Mesendoderm (in vitro differentiated cells): ENCODE measurements around the gene ROBO1.

Experiments
- DNase-seq: peaks from one replicate; pipeline ENCODE4 v3.0.0; 2013
- H2AK5ac ChIP-seq: 2 replicates; pipeline ENCODE4 v1.6.1; 2013; ENCODE audit warnings: low read length, inconsistent platforms
- H2BK120ac ChIP-seq: 2 replicates; pipeline ENCODE4 v1.6.1; 2013; ENCODE audit warnings: low read depth, mild to moderate bottlenecking, low read length, moderate library complexity, mixed read lengths
- H2BK15ac ChIP-seq: replicated peaks from 2 replicates; pipeline ENCODE4 v1.6.1; 2013; ENCODE audit warnings: low read depth, mild to moderate bottlenecking, moderate library complexity
- H2BK5ac ChIP-seq: 2 replicates; pipeline ENCODE4 v1.6.1; 2013; ENCODE audit warnings: low read length, inconsistent platforms
- H3K18ac ChIP-seq: 2 replicates; pipeline ENCODE4 v1.6.1; 2013; ENCODE audit warnings: mild to moderate bottlenecking, low read length, mixed read lengths
- H3K23ac ChIP-seq: one replicate; pipeline ENCODE4 v1.6.1; 2013; ENCODE audit warnings: low read length
- H3K27ac ChIP-seq: 2 replicates; pipeline ENCODE4 v1.5.1; 2013; ENCODE audit warnings: low read depth, mild to moderate bottlenecking, inconsistent platforms, low read length, moderate library complexity
- H3K27me3 ChIP-seq: 2 replicates; pipeline ENCODE4 v1.6.1; 2013; ENCODE audit warnings: low read length, control low read depth, mild to moderate bottlenecking, inconsistent platforms; ENCODE audit not compliant: insufficient read depth, poor library complexity
- H3K36me3 ChIP-seq: 2 replicates; pipeline ENCODE4 v1.6.1; 2013; ENCODE audit warnings: low read length, inconsistent platforms; ENCODE audit not compliant: control insufficient read depth, insufficient read depth
- H3K4ac ChIP-seq: one replicate; pipeline ENCODE4 v1.6.1; 2013; ENCODE audit warnings: low read depth, mild to moderate bottlenecking, low read length, moderate library complexity
- H3K4me1 ChIP-seq: 2 replicates; pipeline ENCODE4 v1.6.1; 2013; ENCODE audit warnings: low read depth, low read length, inconsistent platforms; ENCODE audit not compliant: control insufficient read depth
- H3K4me2 ChIP-seq: 2 replicates; pipeline ENCODE4 v1.6.1; 2013; ENCODE audit warnings: low read length
- H3K4me3 ChIP-seq: 2 replicates; pipeline ENCODE4 v1.5.1; 2013; ENCODE audit warnings: mild to moderate bottlenecking, low read length
- H3K56ac ChIP-seq: one replicate; pipeline ENCODE4 v1.6.1; 2013; ENCODE audit warnings: low read length
- H3K79me1 ChIP-seq: 2 replicates; pipeline ENCODE4 v1.6.1; 2013; ENCODE audit warnings: low read length, inconsistent platforms
- H3K79me2 ChIP-seq: 2 replicates; pipeline ENCODE4 v1.6.1; 2013; ENCODE audit warnings: mild to moderate bottlenecking, low read length; ENCODE audit not compliant: control insufficient read depth, insufficient read depth
- H3K9ac ChIP-seq: 2 replicates; pipeline ENCODE4 v1.6.1; 2013; ENCODE audit warnings: low read length, inconsistent platforms
- H4K5ac ChIP-seq: one replicate; pipeline ENCODE4 v1.6.1; 2013; ENCODE audit warnings: low read length
- H4K8ac ChIP-seq: one replicate; pipeline ENCODE4 v1.6.1; 2013; ENCODE audit warnings: low read depth, mild to moderate bottlenecking, control low read depth, low read length, moderate library complexity
- WGBS: extraction: QIAGEN DNeasy Blood & Tissue Kit; methylation state at CpG from one replicate; pipeline ENCODE4 v1.1.7; 2013; ENCODE audit warnings: low lambda C conversion rate, missing lambda C conversion rate; ENCODE audit not compliant: insufficient coverage; ENCODE audit errors: extremely low coverage; 5-methylcytosine and 5-hydroxymethylcytosine counted together

ROBO1 gene

GRCh38 chr3:79606414-79606813, 161.4 kb downstream of the ROBO1 start:
- Histone ChIP-seq H2BK15ac (no peak overlapping the region), H3K79me1 (no peaks in the 10 kb centered on the region), H3K18ac (no peak overlapping the region), H4K5ac (no peak overlapping the region), H3K27me3 (no peaks in the 10 kb centered on the region), H3K4ac (no peak overlapping the region), H4K8ac (no peak overlapping the region), H3K4me3 (no peak overlapping the region), H3K27ac (no peak overlapping the region), H2AK5ac (no peak overlapping the region), H3K4me1 (no peaks in the 10 kb centered on the region), H3K79me2 (no peaks in the 10 kb centered on the region), H2BK5ac (no peak overlapping the region), H3K9ac (no peak overlapping the region), H3K56ac (no peak overlapping the region), H2BK120ac (no peak overlapping the region), H3K4me2 (no peak overlapping the region), H3K36me3 (no peaks in the 10 kb centered on the region), H3K23ac (no peak overlapping the region)
- 100% methylated on average over 1 of the region's 1 CpG for WGBS
- no peak for DNase-seq

- no CpG with 5 or more reads among the region's 2 CpGs for WGBS
- no peak overlapping the region for H4K5ac ChIP-seq
- DNase-seq: no peak
Observed at GRCh38 chr3:79604681-79605080, 163.1 kb downstream of the ROBO1 start.

GRCh38 chr3:79602385-79602784, 165.4 kb downstream of the ROBO1 start:
- H3K4me3 ChIP-seq: no peak overlapping the region
- no peak overlapping the region for H3K4me2 ChIP-seq
- H3K23ac ChIP-seq: no peak overlapping the region
- no peak overlapping the region for H2BK5ac ChIP-seq
- no peak overlapping the region for H3K56ac ChIP-seq
- no peaks in the 10 kb centered on the region for H3K79me2 ChIP-seq
- DNase-seq: peak; percentile 34
- H3K9ac ChIP-seq: no peak overlapping the region
- H3K27me3 ChIP-seq: no peaks in the 10 kb centered on the region
- H3K18ac ChIP-seq: no peak overlapping the region
- H3K36me3 ChIP-seq: no peaks in the 10 kb centered on the region
- no peaks in the 10 kb centered on the region for H3K4me1 ChIP-seq
- H4K5ac ChIP-seq: no peak overlapping the region
- H2BK15ac ChIP-seq: no peak overlapping the region
- no peak overlapping the region for H3K4ac ChIP-seq
- no peak overlapping the region for H3K27ac ChIP-seq
- no peak overlapping the region for H2BK120ac ChIP-seq
- H4K8ac ChIP-seq: no peak overlapping the region
- H3K79me1 ChIP-seq: no peaks in the 10 kb centered on the region
- no peak overlapping the region for H2AK5ac ChIP-seq

More at GRCh38 chr3:79604681-79605080, 163.1 kb downstream of the ROBO1 start:
- Histone ChIP-seq H2AK5ac (no peak overlapping the region), H2BK5ac (no peak overlapping the region), H2BK15ac (no peak overlapping the region), H3K4me3 (no peak overlapping the region), H3K18ac (no peak overlapping the region), H3K79me2 (no peaks in the 10 kb centered on the region), H3K27ac (no peak overlapping the region), H3K4ac (no peak overlapping the region), H3K27me3 (no peaks in the 10 kb centered on the region), H3K23ac (no peak overlapping the region), H3K9ac (no peak overlapping the region), H4K8ac (no peak overlapping the region), H3K4me1 (no peaks in the 10 kb centered on the region), H3K36me3 (no peaks in the 10 kb centered on the region), H3K56ac (no peak overlapping the region), H2BK120ac (no peak overlapping the region), H3K79me1 (no peaks in the 10 kb centered on the region), H3K4me2 (no peak overlapping the region)

GRCh38 chr3:79598594-79598993, 169.2 kb downstream of the ROBO1 start:
- H3K79me1 ChIP-seq: no peaks in the 10 kb centered on the region
- DNase-seq: no peak
- H3K4me3 ChIP-seq: no peak overlapping the region
- no peaks in the 10 kb centered on the region for H3K4me1 ChIP-seq
- no peaks in the 10 kb centered on the region for H3K36me3 ChIP-seq
- H2BK120ac ChIP-seq: no peak overlapping the region
- H3K56ac ChIP-seq: no peak overlapping the region
- no peak overlapping the region for H3K23ac ChIP-seq
- no peak overlapping the region for H3K27ac ChIP-seq
- H3K9ac ChIP-seq: no peak overlapping the region
- H4K5ac ChIP-seq: no peak overlapping the region
- no peaks in the 10 kb centered on the region for H3K27me3 ChIP-seq
- no peak overlapping the region for H2BK15ac ChIP-seq
- H2AK5ac ChIP-seq: no peak overlapping the region
- no peak overlapping the region for H3K4me2 ChIP-seq
- no peak overlapping the region for H4K8ac ChIP-seq
- no peak overlapping the region for H3K18ac ChIP-seq
- no CpG with 5 or more reads among the region's 1 CpG for WGBS
- no peaks in the 10 kb centered on the region for H3K79me2 ChIP-seq
- H2BK5ac ChIP-seq: no peak overlapping the region
- no peak overlapping the region for H3K4ac ChIP-seq

- no peak overlapping the region for H4K8ac ChIP-seq
- H3K36me3 ChIP-seq: no peaks in the 10 kb centered on the region
- H4K5ac ChIP-seq: no peak overlapping the region
- no peak overlapping the region for H2BK15ac ChIP-seq
- no peaks in the 10 kb centered on the region for H3K4me1 ChIP-seq
- no peak for DNase-seq
- H3K4ac ChIP-seq: no peak overlapping the region
- no peak overlapping the region for H3K4me2 ChIP-seq
- H3K23ac ChIP-seq: no peak overlapping the region
- no peak overlapping the region for H2BK120ac ChIP-seq
- H2AK5ac ChIP-seq: no peak overlapping the region
- no peaks in the 10 kb centered on the region for H3K79me2 ChIP-seq
- no peak overlapping the region for H3K18ac ChIP-seq
- WGBS: no CpG with 5 or more reads among the region's 2 CpGs
- H3K56ac ChIP-seq: no peak overlapping the region
- H3K27me3 ChIP-seq: no peaks in the 10 kb centered on the region
- no peaks in the 10 kb centered on the region for H3K79me1 ChIP-seq
- no peak overlapping the region for H3K27ac ChIP-seq
- no peak overlapping the region for H2BK5ac ChIP-seq
- H3K9ac ChIP-seq: no peak overlapping the region
- no peak overlapping the region for H3K4me3 ChIP-seq
Observed at GRCh38 chr3:79597709-79598108, 170.1 kb downstream of the ROBO1 start.

GRCh38 chr3:79587150-79587549, 180.6 kb downstream of the ROBO1 start:
- Histone ChIP-seq H2BK5ac (no peak overlapping the region), H3K27me3 (no peaks in the 10 kb centered on the region), H3K9ac (no peak overlapping the region), H3K36me3 (no peaks in the 10 kb centered on the region), H3K27ac (no peak overlapping the region), H3K18ac (no peak overlapping the region), H4K5ac (no peak overlapping the region), H2BK120ac (no peak overlapping the region), H2BK15ac (no peak overlapping the region), H4K8ac (no peak overlapping the region), H3K4me2 (no peak overlapping the region), H3K4me1 (no peaks in the 10 kb centered on the region), H3K4ac (no peak overlapping the region), H3K56ac (no peak overlapping the region), H3K79me2 (no peaks in the 10 kb centered on the region), H3K4me3 (no peak overlapping the region), H2AK5ac (no peak overlapping the region), H3K23ac (no peak overlapping the region), H3K79me1 (no peaks in the 10 kb centered on the region)
- no peak for DNase-seq
